ENCODE data around the gene GUCY1A1.

Gene GUCY1A1

DNA sequence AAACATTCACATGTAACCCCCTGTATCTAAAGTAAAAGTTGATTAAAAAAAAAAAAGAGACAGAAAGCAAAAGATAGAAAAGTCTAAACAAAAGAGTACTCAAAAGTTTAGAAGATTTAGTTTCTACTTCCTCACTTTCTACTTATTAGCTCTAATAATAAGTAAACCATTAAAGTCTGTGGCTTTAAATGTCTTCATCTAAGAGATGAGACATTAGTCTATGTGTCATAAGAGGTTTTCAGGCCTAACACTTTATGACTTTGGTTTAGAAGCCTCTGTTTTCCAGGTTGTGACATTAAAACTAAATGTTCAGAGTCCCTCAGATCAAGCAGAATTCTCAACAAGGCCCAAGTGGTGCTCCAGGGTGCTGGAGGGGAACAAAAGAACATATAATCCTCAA, 42.2 kb upstream of the GUCY1A1 start:
- no peak for DNase-seq (ENCODE audit: low spot score)
- H3K4me1 ChIP-seq (ENCODE audit: insufficient read depth, poor library complexity, severe bottlenecking) = no peaks in the 10 kb centered on the region
- TF ChIP-seq, protein P1, sequence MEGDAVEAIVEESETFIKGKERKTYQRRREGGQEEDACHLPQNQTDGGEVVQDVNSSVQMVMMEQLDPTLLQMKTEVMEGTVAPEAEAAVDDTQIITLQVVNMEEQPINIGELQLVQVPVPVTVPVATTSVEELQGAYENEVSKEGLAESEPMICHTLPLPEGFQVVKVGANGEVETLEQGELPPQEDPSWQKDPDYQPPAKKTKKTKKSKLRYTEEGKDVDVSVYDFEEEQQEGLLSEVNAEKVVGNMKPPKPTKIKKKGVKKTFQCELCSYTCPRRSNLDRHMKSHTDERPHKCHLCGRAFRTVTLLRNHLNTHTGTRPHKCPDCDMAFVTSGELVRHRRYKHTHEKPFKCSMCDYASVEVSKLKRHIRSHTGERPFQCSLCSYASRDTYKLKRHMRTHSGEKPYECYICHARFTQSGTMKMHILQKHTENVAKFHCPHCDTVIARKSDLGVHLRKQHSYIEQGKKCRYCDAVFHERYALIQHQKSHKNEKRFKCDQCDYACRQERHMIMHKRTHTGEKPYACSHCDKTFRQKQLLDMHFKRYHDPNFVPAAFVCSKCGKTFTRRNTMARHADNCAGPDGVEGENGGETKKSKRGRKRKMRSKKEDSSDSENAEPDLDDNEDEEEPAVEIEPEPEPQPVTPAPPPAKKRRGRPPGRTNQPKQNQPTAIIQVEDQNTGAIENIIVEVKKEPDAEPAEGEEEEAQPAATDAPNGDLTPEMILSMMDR (IDR thresholded peaks at IDR 0.05; ENCODE audit: poor library complexity, severe bottlenecking) = no peak
- no peak for ATAC-seq (ENCODE audit: low read depth)
- no peak overlapping the region for H3K27ac ChIP-seq (ENCODE audit: poor library complexity, severe bottlenecking)
- H3K27me3 ChIP-seq (ENCODE audit: insufficient read depth, poor library complexity, severe bottlenecking) = no peaks in the 10 kb centered on the region
- H3K9me3 ChIP-seq (ENCODE audit: severe bottlenecking) = no peaks in the 10 kb centered on the region
- H3K4me3 ChIP-seq (ENCODE audit: severe bottlenecking) = no peak overlapping the region
- H3K36me3 ChIP-seq (ENCODE audit: low read depth) = no peaks in the 10 kb centered on the region

DNA sequence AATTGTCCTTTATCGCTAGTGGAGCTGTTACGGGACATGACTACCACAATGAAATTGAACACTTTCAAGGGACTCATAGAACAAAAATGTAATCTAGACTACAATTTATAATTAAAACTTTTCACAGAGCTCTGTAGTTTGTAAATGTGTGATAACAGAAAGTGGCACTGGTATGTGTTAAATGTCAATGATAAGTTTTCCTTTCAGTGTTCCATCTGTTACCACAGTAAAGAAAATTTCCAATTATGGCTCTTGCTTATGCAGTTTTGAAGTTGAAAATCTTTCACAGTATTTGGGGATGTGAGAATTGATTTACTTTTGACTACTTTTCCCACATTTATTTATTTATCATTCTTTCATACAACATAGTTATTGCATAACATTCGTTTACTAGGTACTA, 40.1 kb upstream of the GUCY1A1 start:
- Histone ChIP-seq H3K27ac (ENCODE audit: poor library complexity, severe bottlenecking) (no peak overlapping the region), H3K27me3 (ENCODE audit: insufficient read depth, poor library complexity, severe bottlenecking) (no peaks in the 10 kb centered on the region), H3K9me3 (ENCODE audit: severe bottlenecking) (no peaks in the 10 kb centered on the region), H3K4me1 (ENCODE audit: insufficient read depth, poor library complexity, severe bottlenecking) (no peaks in the 10 kb centered on the region), H3K4me3 (ENCODE audit: severe bottlenecking) (no peak overlapping the region), H3K36me3 (ENCODE audit: low read depth) (no peaks in the 10 kb centered on the region)
- TF ChIP-seq, protein P1 (IDR thresholded peaks at IDR 0.05; ENCODE audit: poor library complexity, severe bottlenecking) = no peak
- DNase-seq (ENCODE audit: low spot score) (no peak), ATAC-seq (ENCODE audit: low read depth) (no peak)

DNA sequence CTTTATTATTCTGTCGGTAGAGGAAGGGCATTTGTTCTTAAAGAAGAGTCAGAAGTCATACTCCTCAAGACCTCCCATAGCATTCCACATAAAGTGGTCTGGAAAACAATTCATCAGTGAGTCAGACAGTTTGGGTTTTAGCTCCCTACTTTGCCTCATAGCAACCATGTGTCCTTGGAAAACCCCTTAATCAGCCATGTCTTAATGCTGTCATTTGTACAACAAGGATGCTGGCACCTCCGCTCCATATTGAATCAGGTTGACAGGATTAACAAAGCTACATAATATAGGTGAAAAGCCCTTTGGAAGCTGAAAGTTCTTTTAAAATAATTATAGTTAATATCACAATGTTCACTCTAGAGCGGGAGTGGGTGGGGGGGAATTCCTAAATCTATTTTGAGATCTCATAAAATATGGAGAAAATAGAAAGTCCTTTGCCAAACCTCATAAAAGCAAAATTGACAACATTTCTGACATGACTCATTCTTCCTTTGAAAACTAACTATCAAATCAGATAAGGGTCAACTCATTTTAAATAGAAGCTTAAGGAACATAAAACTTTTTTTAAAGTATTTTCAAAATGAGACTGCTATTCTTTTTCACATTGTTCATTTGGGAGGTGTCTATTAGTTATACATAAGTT, 37.3 kb upstream of the GUCY1A1 start:
- no peak overlapping the region for H3K27ac ChIP-seq (ENCODE audit: poor library complexity, severe bottlenecking)
- H3K4me1 ChIP-seq (ENCODE audit: insufficient read depth, poor library complexity, severe bottlenecking) = no peaks in the 10 kb centered on the region
- H3K4me3 ChIP-seq (ENCODE audit: severe bottlenecking) = no peak overlapping the region
- no peaks in the 10 kb centered on the region for H3K27me3 ChIP-seq (ENCODE audit: insufficient read depth, poor library complexity, severe bottlenecking)
- TF ChIP-seq, protein P1 (IDR thresholded peaks at IDR 0.05; ENCODE audit: poor library complexity, severe bottlenecking) = no peak
- H3K9me3 ChIP-seq (ENCODE audit: severe bottlenecking) = no peaks in the 10 kb centered on the region
- ATAC-seq (ENCODE audit: low read depth) = no peak
- DNase-seq (ENCODE audit: low spot score) = no peak
- H3K36me3 ChIP-seq (ENCODE audit: low read depth) = no peaks in the 10 kb centered on the region

DNA sequence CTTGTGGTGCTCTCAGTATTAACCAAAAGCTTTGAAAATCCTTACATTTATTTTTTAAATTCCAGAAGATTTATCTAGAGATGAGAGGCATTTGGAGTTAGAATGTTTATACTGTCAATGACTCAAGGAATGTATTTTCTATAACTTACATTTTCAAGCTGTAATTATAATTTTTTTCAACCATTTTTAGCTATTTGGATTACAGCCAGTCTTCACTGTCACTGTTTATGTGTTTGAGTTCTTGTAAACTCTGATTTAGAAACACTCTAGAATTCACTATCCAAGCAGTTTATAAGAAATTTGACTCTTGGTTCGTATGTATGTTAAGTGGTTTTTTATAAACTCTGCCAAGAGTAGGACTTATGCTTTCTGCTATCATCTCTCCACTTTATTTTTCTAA, 36.7 kb upstream of the GUCY1A1 start:
- Histone ChIP-seq H3K27ac (ENCODE audit: poor library complexity, severe bottlenecking) (no peak overlapping the region), H3K9me3 (ENCODE audit: severe bottlenecking) (no peaks in the 10 kb centered on the region), H3K4me3 (ENCODE audit: severe bottlenecking) (no peak overlapping the region), H3K4me1 (ENCODE audit: insufficient read depth, poor library complexity, severe bottlenecking) (no peaks in the 10 kb centered on the region), H3K27me3 (ENCODE audit: insufficient read depth, poor library complexity, severe bottlenecking) (no peaks in the 10 kb centered on the region), H3K36me3 (ENCODE audit: low read depth) (no peaks in the 10 kb centered on the region)
- ATAC-seq (ENCODE audit: low read depth) = no peak
- TF ChIP-seq, protein P1 (IDR thresholded peaks at IDR 0.05; ENCODE audit: poor library complexity, severe bottlenecking) = no peak
- no peak for DNase-seq (ENCODE audit: low spot score)

DNA sequence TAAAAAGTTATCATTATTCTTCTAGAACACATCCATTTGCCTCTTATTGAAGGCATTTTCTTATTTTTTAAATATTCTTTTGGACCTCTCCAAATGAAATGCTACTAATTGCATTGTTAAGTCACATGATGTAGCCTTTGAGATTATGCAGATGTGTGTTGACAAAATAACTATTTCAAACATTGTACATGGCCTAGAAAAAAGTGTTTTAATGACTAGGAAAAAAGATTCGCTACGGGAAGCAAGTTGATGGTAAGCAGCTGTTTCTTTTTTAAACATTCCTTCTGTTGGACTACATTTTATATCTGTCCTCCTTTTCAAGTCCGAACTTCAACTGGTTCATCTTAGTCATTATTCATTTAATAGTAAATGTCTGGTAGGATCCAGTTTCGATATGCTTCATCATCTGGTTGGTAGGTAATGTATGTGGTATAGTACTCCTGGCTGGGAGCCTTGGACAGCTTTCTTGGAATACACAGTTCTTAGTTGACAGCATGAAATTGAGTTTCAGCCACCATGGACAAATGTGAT, 34.3 kb upstream of the GUCY1A1 start:
- DNase-seq (ENCODE audit: low spot score) (no peak), ATAC-seq (ENCODE audit: low read depth) (no peak)
- Histone ChIP-seq H3K4me1 (ENCODE audit: insufficient read depth, poor library complexity, severe bottlenecking) (no peaks in the 10 kb centered on the region), H3K4me3 (ENCODE audit: severe bottlenecking) (no peak overlapping the region), H3K36me3 (ENCODE audit: low read depth) (no peaks in the 10 kb centered on the region), H3K27ac (ENCODE audit: poor library complexity, severe bottlenecking) (no peak overlapping the region), H3K27me3 (ENCODE audit: insufficient read depth, poor library complexity, severe bottlenecking) (no peaks in the 10 kb centered on the region), H3K9me3 (ENCODE audit: severe bottlenecking) (no peaks in the 10 kb centered on the region)
- TF ChIP-seq, protein P1 (IDR thresholded peaks at IDR 0.05; ENCODE audit: poor library complexity, severe bottlenecking) = no peak

Data from RWPE2 (cell line).